OCI-LY3 (cell line): ENCODE data around the gene LPP.

Source experiments
- EZH2phosphoT487 ChIP-seq: fragments of 200-600 bp; shearing (Covaris generic); IDR thresholded peaks from 2 replicates; pipeline ENCODE4 v1.6.1; 2018; ENCODE audit warnings: antibody characterized with exemption, mixed run types, low read depth
- TF ChIP-seq, protein P1 (sequence below): fragments of 200-600, 300-600 bp; sonication (generic); IDR thresholded peaks from 2 replicates; pipeline ENCODE4 v1.5.1; 2014; ENCODE audit warnings: antibody characterized with exemption, low read length, low read depth

GRCh38 chr3:188520466-188520865, 366.5 kb downstream of the LPP start:
- TF ChIP-seq, protein P1, sequence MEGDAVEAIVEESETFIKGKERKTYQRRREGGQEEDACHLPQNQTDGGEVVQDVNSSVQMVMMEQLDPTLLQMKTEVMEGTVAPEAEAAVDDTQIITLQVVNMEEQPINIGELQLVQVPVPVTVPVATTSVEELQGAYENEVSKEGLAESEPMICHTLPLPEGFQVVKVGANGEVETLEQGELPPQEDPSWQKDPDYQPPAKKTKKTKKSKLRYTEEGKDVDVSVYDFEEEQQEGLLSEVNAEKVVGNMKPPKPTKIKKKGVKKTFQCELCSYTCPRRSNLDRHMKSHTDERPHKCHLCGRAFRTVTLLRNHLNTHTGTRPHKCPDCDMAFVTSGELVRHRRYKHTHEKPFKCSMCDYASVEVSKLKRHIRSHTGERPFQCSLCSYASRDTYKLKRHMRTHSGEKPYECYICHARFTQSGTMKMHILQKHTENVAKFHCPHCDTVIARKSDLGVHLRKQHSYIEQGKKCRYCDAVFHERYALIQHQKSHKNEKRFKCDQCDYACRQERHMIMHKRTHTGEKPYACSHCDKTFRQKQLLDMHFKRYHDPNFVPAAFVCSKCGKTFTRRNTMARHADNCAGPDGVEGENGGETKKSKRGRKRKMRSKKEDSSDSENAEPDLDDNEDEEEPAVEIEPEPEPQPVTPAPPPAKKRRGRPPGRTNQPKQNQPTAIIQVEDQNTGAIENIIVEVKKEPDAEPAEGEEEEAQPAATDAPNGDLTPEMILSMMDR: no peak
- no peak for TF ChIP-seq EZH2phosphoT487
